ENCODE measurements around the gene DENND6A.

Gene DENND6A

GRCh38 chr3:57598765-57599360 lies 94.0 kb downstream of the DENND6A start:
- TF ChIP-seq, protein P1, sequence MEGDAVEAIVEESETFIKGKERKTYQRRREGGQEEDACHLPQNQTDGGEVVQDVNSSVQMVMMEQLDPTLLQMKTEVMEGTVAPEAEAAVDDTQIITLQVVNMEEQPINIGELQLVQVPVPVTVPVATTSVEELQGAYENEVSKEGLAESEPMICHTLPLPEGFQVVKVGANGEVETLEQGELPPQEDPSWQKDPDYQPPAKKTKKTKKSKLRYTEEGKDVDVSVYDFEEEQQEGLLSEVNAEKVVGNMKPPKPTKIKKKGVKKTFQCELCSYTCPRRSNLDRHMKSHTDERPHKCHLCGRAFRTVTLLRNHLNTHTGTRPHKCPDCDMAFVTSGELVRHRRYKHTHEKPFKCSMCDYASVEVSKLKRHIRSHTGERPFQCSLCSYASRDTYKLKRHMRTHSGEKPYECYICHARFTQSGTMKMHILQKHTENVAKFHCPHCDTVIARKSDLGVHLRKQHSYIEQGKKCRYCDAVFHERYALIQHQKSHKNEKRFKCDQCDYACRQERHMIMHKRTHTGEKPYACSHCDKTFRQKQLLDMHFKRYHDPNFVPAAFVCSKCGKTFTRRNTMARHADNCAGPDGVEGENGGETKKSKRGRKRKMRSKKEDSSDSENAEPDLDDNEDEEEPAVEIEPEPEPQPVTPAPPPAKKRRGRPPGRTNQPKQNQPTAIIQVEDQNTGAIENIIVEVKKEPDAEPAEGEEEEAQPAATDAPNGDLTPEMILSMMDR (IDR thresholded peaks at IDR 0.05; ENCODE audit: insufficient read depth, low read depth, low read length, missing control alignments), result no peak
- peak; percentile 21 for DNase-seq (ENCODE audit: low read depth)
- H3K4me3 ChIP-seq (ENCODE audit: low read depth, low read length), result peak overlapping the region; percentile 88

GRCh38 chr3:57597127-57597923 lies 95.6 kb downstream of the DENND6A start, which contains the start of gene ARF4:
ARF4 (minus strand) TSS chr3:57597344; CDS start chr3:57597140, 204 bp downstream.
- H3K4me3 ChIP-seq (ENCODE audit: low read depth, low read length), result peak within 1 kb of the TSS; percentile 90
- peak; percentile 100 for DNase-seq (ENCODE audit: low read depth)
- TF ChIP-seq, protein P1 (IDR thresholded peaks at IDR 0.05; ENCODE audit: insufficient read depth, low read depth, low read length, missing control alignments), result peak; percentile 25

DNA sequence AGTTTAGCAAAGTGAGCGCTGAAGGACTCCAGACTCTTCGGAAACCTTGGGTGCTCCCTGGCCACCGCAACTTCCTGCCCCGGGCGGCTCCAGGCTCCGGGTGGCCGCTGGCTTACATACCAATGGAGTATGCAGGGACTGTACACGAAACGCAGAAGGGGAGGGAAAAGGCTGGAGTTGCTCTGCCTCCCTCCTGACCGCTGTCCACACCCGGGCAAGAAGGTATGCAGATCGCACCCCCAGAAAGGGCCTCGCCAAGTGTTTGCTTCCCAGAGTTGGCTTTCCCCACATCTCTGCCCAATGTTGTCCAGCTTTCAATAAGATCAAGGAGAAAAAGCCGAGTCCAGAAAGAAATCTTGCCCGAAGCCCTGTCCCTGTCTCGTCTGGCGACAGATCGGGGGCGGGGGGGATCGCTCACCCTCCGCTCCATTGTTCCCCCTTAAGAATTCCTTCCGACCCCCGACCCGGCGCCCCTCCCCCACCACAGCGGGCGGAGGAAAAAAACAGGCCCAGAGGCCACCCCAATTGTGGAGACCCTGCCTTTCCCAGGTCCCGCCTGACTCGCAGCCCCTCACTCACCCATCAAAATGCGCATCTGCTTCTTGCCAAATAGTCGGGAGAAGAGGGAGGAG lies 96.3 kb downstream of the DENND6A start:
- peak; percentile 68 for DNase-seq (ENCODE audit: low read depth)
- TF ChIP-seq, protein P1 (IDR thresholded peaks at IDR 0.05; ENCODE audit: insufficient read depth, low read depth, low read length, missing control alignments), result no peak
- H3K4me3 ChIP-seq (ENCODE audit: low read depth, low read length), result peak overlapping the region; percentile 90

GRCh38 chr3:57594576-57594975 lies 98.3 kb downstream of the DENND6A start:
- no peak for DNase-seq (ENCODE audit: low read depth)
- H3K4me3 ChIP-seq (ENCODE audit: low read depth, low read length), result no peak overlapping the region
- TF ChIP-seq, protein P1 (IDR thresholded peaks at IDR 0.05; ENCODE audit: insufficient read depth, low read depth, low read length, missing control alignments), result no peak

GRCh38 chr3:57594144-57594543 lies 98.7 kb downstream of the DENND6A start:
- no peak overlapping the region for H3K4me3 ChIP-seq (ENCODE audit: low read depth, low read length)
- no peak for DNase-seq (ENCODE audit: low read depth)
- TF ChIP-seq, protein P1 (IDR thresholded peaks at IDR 0.05; ENCODE audit: insufficient read depth, low read depth, low read length, missing control alignments), result no peak

- DNase-seq (ENCODE audit: low read depth), result no peak
- H3K4me3 ChIP-seq (ENCODE audit: low read depth, low read length), result no peak overlapping the region
- TF ChIP-seq, protein P1 (IDR thresholded peaks at IDR 0.05; ENCODE audit: insufficient read depth, low read depth, low read length, missing control alignments), result no peak
These were observed 100.6 kb downstream of the DENND6A start for GRCh38 chr3:57592306-57592705.
